ENCODE measurements around the gene MST1R. TPM values are rescaled to one million over a fixed set of nuclear protein-coding genes. Genes with fewer than 3 reads are reported as not detected.

MST1R gene
- total RNA-seq, 1 experiment from 2014 or later, result 169 TPM

GRCh38 chr3:49865198-49865784 is 38.4 kb downstream of the MST1R start:
- no peak overlapping the region for H3K4me3 Mint-ChIP-seq (ENCODE audit: low read depth, unreplicated experiment)
- CTCF ChIA-PET, result no interaction called here
- intact Hi-C loops (cut with micrococcal nuclease; ENCODE audit: unreplicated experiment), result no loop called here
- no peaks in the 10 kb centered on the region for H3K9me3 Mint-ChIP-seq (ENCODE audit: low read depth, unreplicated experiment)
- H3K27me3 Mint-ChIP-seq (ENCODE audit: unreplicated experiment), result peaks cover 88% of the 10 kb centered on the region
- no peaks in the 10 kb centered on the region for H3K36me3 Mint-ChIP-seq (ENCODE audit: insufficient read depth, unreplicated experiment)
- no peak for DNase-seq
- H3K27ac Mint-ChIP-seq (ENCODE audit: unreplicated experiment), result no peak overlapping the region
- no TSS peak for BruUV-seq (replicated peaks)
- H3K4me1 Mint-ChIP-seq (ENCODE audit: low read depth, unreplicated experiment), result no peaks in the 10 kb centered on the region
- TF ChIP-seq CTCF (IDR thresholded peaks at IDR 0.05; ENCODE audit: unreplicated experiment), result no peak

GRCh38 chr3:49864505-49864904 is 39.2 kb downstream of the MST1R start:
- no peak overlapping the region for H3K27ac Mint-ChIP-seq (ENCODE audit: unreplicated experiment)
- no TSS peak for BruUV-seq (replicated peaks)
- H3K4me1 Mint-ChIP-seq (ENCODE audit: low read depth, unreplicated experiment), result no peaks in the 10 kb centered on the region
- no peaks in the 10 kb centered on the region for H3K9me3 Mint-ChIP-seq (ENCODE audit: low read depth, unreplicated experiment)
- intact Hi-C loops (cut with micrococcal nuclease; ENCODE audit: unreplicated experiment), result no loop called here
- no peak for TF ChIP-seq CTCF (IDR thresholded peaks at IDR 0.05; ENCODE audit: unreplicated experiment)
- peaks cover 89% of the 10 kb centered on the region for H3K27me3 Mint-ChIP-seq (ENCODE audit: unreplicated experiment)
- no peak overlapping the region for H3K4me3 Mint-ChIP-seq (ENCODE audit: low read depth, unreplicated experiment)
- no peaks in the 10 kb centered on the region for H3K36me3 Mint-ChIP-seq (ENCODE audit: insufficient read depth, unreplicated experiment)
- CTCF ChIA-PET, result interaction anchor here (0.5 kb wide), 1 partner anchor 11 kb away, joined by 3 read pairs; no protein-coding TSS in a partner anchor
- no peak for DNase-seq

- Mint-ChIP-seq H3K27me3 (ENCODE audit: unreplicated experiment) (peaks cover 46% of the 10 kb centered on the region), H3K27ac (ENCODE audit: unreplicated experiment) (no peak overlapping the region), H3K4me1 (ENCODE audit: low read depth, unreplicated experiment) (peaks cover 8% of the 10 kb centered on the region), H3K36me3 (ENCODE audit: insufficient read depth, unreplicated experiment) (peaks cover 13% of the 10 kb centered on the region), H3K4me3 (ENCODE audit: low read depth, unreplicated experiment) (no peak overlapping the region), H3K9me3 (ENCODE audit: low read depth, unreplicated experiment) (no peaks in the 10 kb centered on the region)
- BruUV-seq (replicated peaks), result no TSS peak
- CTCF ChIA-PET, result no interaction called here
- TF ChIP-seq CTCF (IDR thresholded peaks at IDR 0.05; ENCODE audit: unreplicated experiment), result no peak
- no peak for DNase-seq
- intact Hi-C loops (cut with micrococcal nuclease; ENCODE audit: unreplicated experiment), result no loop called here
Measured at GRCh38 chr3:49859576-49860305, 43.9 kb downstream of the MST1R start.

- Mint-ChIP-seq H3K27me3 (ENCODE audit: unreplicated experiment) (peaks cover 13% of the 10 kb centered on the region), H3K4me3 (ENCODE audit: low read depth, unreplicated experiment) (peak within 1 kb of the TSS; percentile 90), H3K27ac (ENCODE audit: unreplicated experiment) (peak within 1 kb of the TSS; percentile 87), H3K9me3 (ENCODE audit: low read depth, unreplicated experiment) (no peaks in the 10 kb centered on the region), H3K36me3 (ENCODE audit: insufficient read depth, unreplicated experiment) (peaks cover 13% of the 10 kb centered on the region), H3K4me1 (ENCODE audit: low read depth, unreplicated experiment) (peaks cover 13% of the 10 kb centered on the region)
- TF ChIP-seq CTCF (IDR thresholded peaks at IDR 0.05; ENCODE audit: unreplicated experiment), result no peak
- CTCF ChIA-PET, result no interaction called here
- intact Hi-C loops (cut with micrococcal nuclease; ENCODE audit: unreplicated experiment), result loop anchor here (2.0 kb wide), 1 partner anchor 44 kb away; no protein-coding TSS in a partner anchor
- peak; percentile 93 for DNase-seq
- BruUV-seq (replicated peaks), result no TSS peak
Measured at GRCh38 chr3:49856181-49857005, 47.3 kb downstream of the MST1R start, which contains the start of gene TRAIP. TSS of gene TRAIP (minus strand) at chr3:49856564. CDS start at chr3:49856453, 111 bp downstream.
